OCI-LY7 (cell line): ENCODE measurements around the gene NUDCD3. TPM values are rescaled to one million over a fixed set of nuclear protein-coding genes. Genes with fewer than 3 reads are reported as not detected.

Experiments
- BruUV-seq: library from RNA; stranded (reverse); fragments of 400-500 nt; replicated peaks from 2 replicates; lab custom pipeline; 2021; lab: Mats Ljungman, UMichigan
- CTCF ChIA-PET: fragments of 300-600 bp; sonication (Branson Sonifier 250); formaldehyde crosslinking; loops from one replicate; lab custom pipeline; 2022; ENCODE audit warnings: antibody characterized with exemption; ENCODE audit not compliant: unreplicated experiment; lab: Charles Lee
- POLR2A ChIA-PET: fragments of 300-600 bp; sonication (Branson Sonifier 250); formaldehyde crosslinking; loops from one replicate; lab custom pipeline; 2022; ENCODE audit warnings: antibody characterized with exemption; lab: Charles Lee
- DNase-seq: peaks from one replicate; pipeline ENCODE4 v3.0.0-alpha.2; 2015; ENCODE audit warnings: low spot score
- H2AFZ ChIP-seq: fragments of 200-600 bp; sonication (generic), shearing (Covaris generic); 2 replicates; pipeline ENCODE4 v1.6.1; 2014; ENCODE audit warnings: mild to moderate bottlenecking, antibody characterized with exemption, low read length, moderate library complexity
- H3K27ac ChIP-seq: fragments of 200-600 bp; sonication (generic); 2 replicates; pipeline ENCODE4 v1.5.1; 2014; ENCODE audit warnings: mixed run types, low read depth, mild to moderate bottlenecking, moderate library complexity, low read length, inconsistent platforms; ENCODE audit not compliant: poor library complexity, severe bottlenecking
- H3K36me3 ChIP-seq: fragments of 200-600 bp; sonication (generic); 2 replicates; pipeline ENCODE4 v1.6.1; 2014; ENCODE audit warnings: mild to moderate bottlenecking, antibody characterized with exemption, low read length, moderate library complexity, mixed read lengths; ENCODE audit not compliant: insufficient read depth
- H3K4me1 ChIP-seq: fragments of 200-600 bp; sonication (generic); 2 replicates; pipeline ENCODE4 v1.5.1; 2014; ENCODE audit warnings: mild to moderate bottlenecking, low read length; ENCODE audit not compliant: insufficient read depth, poor library complexity, severe bottlenecking
- H3K4me2 ChIP-seq: fragments of 200-600 bp; sonication (generic); 2 replicates; pipeline ENCODE4 v1.6.1; 2014; ENCODE audit warnings: mild to moderate bottlenecking, low read length
- H3K4me3 ChIP-seq: fragments of 200-600 bp; sonication (generic); 2 replicates; pipeline ENCODE4 v1.5.1; 2014; ENCODE audit warnings: mild to moderate bottlenecking, low read depth, low read length; ENCODE audit not compliant: poor library complexity, severe bottlenecking
- H3K79me2 ChIP-seq: fragments of 200-600 bp; sonication (generic); 2 replicates; pipeline ENCODE4 v1.6.1; 2016; ENCODE audit warnings: low read depth, mild to moderate bottlenecking, low read length, moderate library complexity, mixed read lengths; ENCODE audit not compliant: insufficient read depth
- H3K9me2 ChIP-seq: fragments of 200-600 bp; sonication (generic); 2 replicates; pipeline ENCODE4 v1.6.1; 2016; ENCODE audit warnings: mild to moderate bottlenecking, low read length, mixed read lengths; ENCODE audit not compliant: insufficient read depth
- H3K9me3 ChIP-seq: fragments of 200-600 bp; sonication (generic); 2 replicates; pipeline ENCODE4 v1.6.1; 2014; ENCODE audit warnings: mild to moderate bottlenecking, mixed run types, low read length, mixed read lengths
- H4K20me1 ChIP-seq: fragments of 200-600 bp; sonication (generic); 2 replicates; pipeline ENCODE4 v1.6.1; 2014; ENCODE audit warnings: mild to moderate bottlenecking, antibody characterized with exemption, low read length, moderate library complexity, mixed read lengths; ENCODE audit not compliant: insufficient read depth
- EZH2phosphoT487 ChIP-seq: fragments of 200-600 bp; sonication (generic); IDR thresholded peaks from 2 replicates; pipeline ENCODE4 v1.6.1; 2018; ENCODE audit warnings: low read depth, borderline replicate concordance, mild to moderate bottlenecking, mixed run types, antibody characterized with exemption, low read length, moderate library complexity, mixed read lengths
- intact Hi-C: fragments of 100-400 bp; cut with micrococcal nuclease; formaldehyde crosslinking; loops from one replicate; pipeline ENCODE4 v1.10.0; 2022; ENCODE audit not compliant: unreplicated experiment
- total RNA-seq, 2 experiments: library from RNA; depleted of rRNA in 1 of 2; stranded (reverse); fragments of >200 nt in 1 of 2; shearing (Covaris generic) in 1 of 2; gene quantifications; 2 replicates each; pipeline ENCODE4 v1.2.3, GENCODE V29; 2014 to 2022
- TF ChIP-seq, protein P1 (sequence below): fragments of 200-600 bp; sonication (generic); conservative IDR thresholded peaks from 2 replicates; pipeline ENCODE4 v1.5.1; 2014; ENCODE audit warnings: mild to moderate bottlenecking, antibody characterized with exemption, low read length, moderate library complexity, mixed read lengths

NUDCD3 gene
- total RNA-seq, 2 experiments from 2014 or later = 57.0 to 108 TPM

DNA sequence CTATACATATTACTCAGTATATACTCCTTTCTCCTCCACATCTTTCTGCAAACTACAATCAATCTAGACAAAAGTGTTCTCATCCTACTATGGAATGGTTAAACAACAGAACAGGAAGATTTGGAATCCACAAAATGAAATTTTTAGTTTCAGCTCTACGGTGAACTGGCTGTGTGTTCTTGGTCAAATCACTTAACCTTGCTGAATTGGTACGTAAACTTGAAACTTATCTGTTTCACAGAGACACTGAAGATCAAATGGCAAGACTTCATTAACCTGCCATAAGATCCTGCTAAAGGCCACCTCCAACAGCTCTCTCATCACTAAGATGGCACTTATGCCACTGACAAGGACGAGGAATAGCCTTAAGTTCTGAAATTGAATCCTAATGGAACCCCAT lies 1.5 kb downstream of the NUDCD3 start:
- no peak overlapping the region for H3K27ac ChIP-seq
- no peak overlapping the region for H2AFZ ChIP-seq
- no peaks in the 10 kb centered on the region; the same call in 1 of the 2 replicates for H3K9me2 ChIP-seq
- H3K9me3 ChIP-seq = peaks cover under 1% of the 10 kb centered on the region
- no peaks in the 10 kb centered on the region for H4K20me1 ChIP-seq
- H3K4me1 ChIP-seq = peaks cover 33% of the 10 kb centered on the region
- no TSS peak for BruUV-seq
- no peak for DNase-seq
- H3K4me3 ChIP-seq = peak overlapping the region; percentile 94
- ChIA-PET CTCF (no interaction called here), POLR2A (interaction anchor here (1.6 kb wide), 1 partner anchor 23 kb away, joined by 5 read pairs; no protein-coding TSS in a partner anchor)
- H3K36me3 ChIP-seq = peaks cover 33% of the 10 kb centered on the region
- intact Hi-C loops = no loop called here
- H3K4me2 ChIP-seq = peak overlapping the region; percentile 97
- H3K79me2 ChIP-seq = peaks cover 43% of the 10 kb centered on the region
- TF ChIP-seq, protein P1, sequence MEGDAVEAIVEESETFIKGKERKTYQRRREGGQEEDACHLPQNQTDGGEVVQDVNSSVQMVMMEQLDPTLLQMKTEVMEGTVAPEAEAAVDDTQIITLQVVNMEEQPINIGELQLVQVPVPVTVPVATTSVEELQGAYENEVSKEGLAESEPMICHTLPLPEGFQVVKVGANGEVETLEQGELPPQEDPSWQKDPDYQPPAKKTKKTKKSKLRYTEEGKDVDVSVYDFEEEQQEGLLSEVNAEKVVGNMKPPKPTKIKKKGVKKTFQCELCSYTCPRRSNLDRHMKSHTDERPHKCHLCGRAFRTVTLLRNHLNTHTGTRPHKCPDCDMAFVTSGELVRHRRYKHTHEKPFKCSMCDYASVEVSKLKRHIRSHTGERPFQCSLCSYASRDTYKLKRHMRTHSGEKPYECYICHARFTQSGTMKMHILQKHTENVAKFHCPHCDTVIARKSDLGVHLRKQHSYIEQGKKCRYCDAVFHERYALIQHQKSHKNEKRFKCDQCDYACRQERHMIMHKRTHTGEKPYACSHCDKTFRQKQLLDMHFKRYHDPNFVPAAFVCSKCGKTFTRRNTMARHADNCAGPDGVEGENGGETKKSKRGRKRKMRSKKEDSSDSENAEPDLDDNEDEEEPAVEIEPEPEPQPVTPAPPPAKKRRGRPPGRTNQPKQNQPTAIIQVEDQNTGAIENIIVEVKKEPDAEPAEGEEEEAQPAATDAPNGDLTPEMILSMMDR = no peak
- no peak for TF ChIP-seq EZH2phosphoT487

DNA sequence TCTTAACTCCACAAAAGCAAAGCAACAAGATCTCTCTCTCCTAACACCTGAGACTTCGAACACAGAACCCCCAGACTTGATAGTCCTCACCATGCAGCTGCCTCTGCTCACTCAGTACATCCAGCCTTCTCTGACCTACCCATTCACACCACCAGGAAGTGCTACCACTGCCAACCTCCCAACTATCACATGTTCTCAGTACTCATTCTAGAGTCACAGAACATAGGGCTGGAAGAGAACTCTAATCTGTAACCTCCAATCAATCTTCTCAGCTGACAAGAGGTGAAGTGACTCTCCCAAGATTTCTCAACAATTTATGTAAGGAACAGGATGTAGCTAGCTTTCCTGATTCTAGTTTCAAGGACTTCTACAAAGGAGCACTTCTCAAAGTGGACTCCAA lies 3.8 kb downstream of the NUDCD3 start:
- intact Hi-C loops = no loop called here
- ChIA-PET CTCF (no interaction called here), POLR2A (interaction anchor here (0.7 kb wide), 1 partner anchor 137 kb away, joined by 3 read pairs; no protein-coding TSS in a partner anchor)
- peak overlapping the region; percentile 22; the same call in 1 of the 2 replicates for H3K4me2 ChIP-seq
- no peak overlapping the region for H2AFZ ChIP-seq
- H3K79me2 ChIP-seq = peaks cover 43% of the 10 kb centered on the region
- peaks cover 33% of the 10 kb centered on the region for H3K4me1 ChIP-seq
- H3K36me3 ChIP-seq = peaks cover 55% of the 10 kb centered on the region
- H4K20me1 ChIP-seq = no peaks in the 10 kb centered on the region
- TF ChIP-seq, protein P1 = no peak
- no peak for TF ChIP-seq EZH2phosphoT487
- peaks cover 20% of the 10 kb centered on the region for H3K9me3 ChIP-seq
- no peaks in the 10 kb centered on the region; the same call in 1 of the 2 replicates for H3K9me2 ChIP-seq
- H3K27ac ChIP-seq = no peak overlapping the region
- no TSS peak for BruUV-seq
- no peak overlapping the region for H3K4me3 ChIP-seq
- no peak for DNase-seq

DNA sequence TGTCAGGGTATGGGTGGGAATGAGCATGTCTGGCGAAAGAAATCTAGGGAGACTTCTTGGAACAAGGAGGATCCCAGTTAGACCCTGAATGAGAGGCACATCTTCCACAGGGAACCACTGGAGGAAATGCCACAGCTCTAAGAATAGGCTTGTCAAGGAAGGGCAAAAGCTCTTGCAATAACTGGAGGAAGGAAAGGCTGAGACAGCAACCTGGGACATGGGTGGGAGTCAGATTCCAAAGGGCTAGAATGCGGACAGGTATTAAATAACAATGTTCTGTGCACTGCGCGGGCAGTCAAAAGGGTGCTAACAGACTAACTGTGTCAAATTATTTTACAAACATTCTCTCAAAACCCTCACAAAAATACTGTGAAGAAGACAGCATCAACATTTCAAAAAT lies 4.5 kb downstream of the NUDCD3 start:
- ChIA-PET POLR2A (no interaction called here), CTCF (no interaction called here)
- Histone ChIP-seq H2AFZ (no peak overlapping the region), H4K20me1 (no peaks in the 10 kb centered on the region), H3K79me2 (peaks cover 43% of the 10 kb centered on the region), H3K9me3 (peaks cover 20% of the 10 kb centered on the region), H3K4me1 (peaks cover 28% of the 10 kb centered on the region), H3K36me3 (peaks cover 62% of the 10 kb centered on the region), H3K4me2 (no peak overlapping the region; the same call in 1 of the 2 replicates), H3K27ac (no peak overlapping the region), H3K4me3 (no peak overlapping the region), H3K9me2 (no peaks in the 10 kb centered on the region)
- intact Hi-C loops = no loop called here
- no peak for DNase-seq
- TF ChIP-seq, protein P1 = no peak
- no peak for TF ChIP-seq EZH2phosphoT487
- BruUV-seq = no TSS peak
